ENCODE data around the gene POLR3E.

POLR3E gene

DNA sequence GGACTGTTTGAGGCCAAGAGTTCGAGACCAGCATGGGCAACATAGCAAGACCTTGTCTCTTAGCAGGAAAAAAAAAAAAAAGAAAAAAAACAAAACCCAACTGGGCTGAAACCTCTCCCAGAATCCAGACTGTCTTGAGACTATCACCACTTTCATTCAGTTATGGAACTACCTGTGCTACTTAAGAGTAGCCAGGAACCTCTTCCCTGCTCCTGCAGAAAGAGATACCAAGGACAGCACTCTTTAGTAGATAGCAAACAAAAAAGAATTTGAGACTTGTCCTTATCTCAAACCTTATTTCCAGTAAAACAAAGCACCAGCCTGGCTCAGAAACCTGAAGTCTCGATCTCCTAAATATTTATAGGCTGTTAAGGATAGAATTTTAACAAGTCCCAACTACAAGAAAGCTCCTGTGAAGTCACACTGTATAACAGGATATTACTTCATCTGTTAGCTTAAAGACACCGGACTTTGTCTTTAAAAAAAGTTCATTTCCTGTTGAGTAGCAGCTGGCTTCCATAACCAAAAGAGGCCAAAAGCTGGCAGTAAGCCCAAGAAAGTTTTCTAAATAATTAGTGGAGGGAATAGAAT lies 72.1 kb downstream of the POLR3E start:
- FAIRE-seq: no peak

DNA sequence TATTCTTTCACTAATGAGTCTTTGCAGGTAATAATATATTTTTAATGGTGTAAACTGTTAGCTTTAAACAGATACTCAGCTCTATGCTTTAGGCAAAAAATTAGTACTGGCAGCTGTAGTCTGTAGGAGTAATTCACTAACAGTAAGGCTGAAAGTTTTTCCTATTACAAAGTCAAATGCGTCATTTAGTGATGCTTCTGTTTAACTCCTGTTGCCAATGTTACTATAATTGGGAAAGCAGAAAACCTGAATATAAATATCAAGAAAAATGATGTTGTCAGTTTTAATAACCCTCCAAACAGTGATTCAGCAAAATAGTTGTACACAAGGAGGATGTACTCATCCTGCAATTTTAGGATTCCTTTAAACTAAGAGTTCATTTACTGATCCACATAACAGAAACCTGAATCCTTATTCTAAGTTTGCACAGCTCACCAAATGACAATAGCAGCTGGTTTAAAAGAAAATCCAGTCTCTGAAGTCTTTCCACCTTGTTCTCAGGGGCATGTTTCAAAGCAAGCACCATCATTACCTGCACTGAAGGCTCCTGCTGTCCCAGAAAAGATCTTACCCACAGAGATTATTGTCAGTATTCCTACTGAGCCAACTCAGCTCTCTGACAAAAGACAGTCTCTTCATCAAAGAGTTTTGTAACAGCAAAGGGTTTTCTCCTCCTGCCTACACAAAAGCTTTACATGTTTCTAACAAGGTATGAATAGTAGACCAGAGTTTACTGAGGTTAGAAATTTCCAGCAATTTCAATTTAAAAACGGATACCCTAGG lies 73.0 kb downstream of the POLR3E start:
- no peak for FAIRE-seq

DNA sequence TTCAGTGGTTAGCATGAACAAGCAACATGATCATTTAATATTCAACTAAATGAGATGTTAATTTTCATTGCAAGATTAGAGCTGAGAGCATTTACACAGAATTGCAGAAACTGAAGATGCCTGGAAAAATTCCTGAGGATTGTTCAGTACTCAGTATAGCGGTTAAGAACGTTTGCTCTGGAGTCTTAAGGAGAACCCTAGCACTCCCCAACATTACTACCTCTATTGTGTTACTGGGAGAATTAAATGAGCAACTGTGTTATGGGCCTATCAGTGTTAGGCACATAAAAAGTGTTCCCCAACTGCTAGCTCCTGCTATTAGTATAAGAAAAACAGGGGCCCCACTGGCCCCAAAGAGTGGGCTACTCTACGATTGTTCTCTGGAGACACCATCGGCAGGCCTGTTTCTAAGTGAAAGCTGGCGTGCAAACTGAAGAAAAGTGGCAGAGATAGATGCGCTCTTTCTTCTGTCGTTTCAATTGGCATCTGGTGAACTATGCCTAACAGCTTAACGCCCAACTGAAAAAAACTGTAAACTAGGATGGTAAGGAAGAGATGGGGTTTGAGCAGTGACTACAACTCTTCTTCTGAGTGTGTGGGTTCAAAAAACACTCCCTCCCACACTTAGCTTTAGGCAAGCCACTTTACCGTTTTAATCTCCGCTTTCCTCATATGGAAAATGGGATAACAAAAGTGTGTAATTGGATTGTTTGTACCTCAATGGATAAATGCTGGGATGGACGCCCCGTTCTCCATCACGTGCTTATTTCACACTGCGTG lies 75.9 kb downstream of the POLR3E start:
- FAIRE-seq: no peak

DNA sequence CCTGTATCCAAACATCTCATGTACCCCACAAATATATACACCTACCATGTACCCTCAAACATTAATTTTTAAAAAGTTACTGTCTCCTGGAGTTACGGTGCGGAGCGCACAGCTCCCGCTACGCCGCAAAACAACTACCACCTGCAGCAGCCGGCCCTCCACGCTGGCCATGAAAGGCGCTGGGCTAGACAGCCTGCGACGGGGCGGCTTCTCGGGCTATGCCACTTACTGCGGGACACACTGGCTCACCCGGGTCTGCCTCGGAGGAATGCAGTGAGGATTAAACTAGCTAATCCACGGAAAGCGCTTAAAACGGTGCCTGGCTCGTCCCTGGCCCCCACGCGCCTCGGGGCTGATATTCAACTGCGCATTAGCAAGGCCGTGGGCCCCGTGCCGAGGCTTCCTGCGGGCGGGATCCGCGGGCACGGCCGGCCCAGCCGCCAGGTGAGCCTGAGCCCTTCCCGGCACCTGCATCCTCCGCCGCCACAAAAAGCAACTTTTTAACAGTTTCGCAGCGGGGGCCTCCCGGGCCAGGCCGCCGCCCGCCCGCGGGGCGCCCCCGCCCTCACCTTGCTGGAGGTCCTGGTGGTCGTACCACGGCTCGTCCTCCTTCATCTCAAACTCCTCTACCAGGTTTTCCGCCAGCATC lies 76.6 kb downstream of the POLR3E start:
- FAIRE-seq: no peak

DNA sequence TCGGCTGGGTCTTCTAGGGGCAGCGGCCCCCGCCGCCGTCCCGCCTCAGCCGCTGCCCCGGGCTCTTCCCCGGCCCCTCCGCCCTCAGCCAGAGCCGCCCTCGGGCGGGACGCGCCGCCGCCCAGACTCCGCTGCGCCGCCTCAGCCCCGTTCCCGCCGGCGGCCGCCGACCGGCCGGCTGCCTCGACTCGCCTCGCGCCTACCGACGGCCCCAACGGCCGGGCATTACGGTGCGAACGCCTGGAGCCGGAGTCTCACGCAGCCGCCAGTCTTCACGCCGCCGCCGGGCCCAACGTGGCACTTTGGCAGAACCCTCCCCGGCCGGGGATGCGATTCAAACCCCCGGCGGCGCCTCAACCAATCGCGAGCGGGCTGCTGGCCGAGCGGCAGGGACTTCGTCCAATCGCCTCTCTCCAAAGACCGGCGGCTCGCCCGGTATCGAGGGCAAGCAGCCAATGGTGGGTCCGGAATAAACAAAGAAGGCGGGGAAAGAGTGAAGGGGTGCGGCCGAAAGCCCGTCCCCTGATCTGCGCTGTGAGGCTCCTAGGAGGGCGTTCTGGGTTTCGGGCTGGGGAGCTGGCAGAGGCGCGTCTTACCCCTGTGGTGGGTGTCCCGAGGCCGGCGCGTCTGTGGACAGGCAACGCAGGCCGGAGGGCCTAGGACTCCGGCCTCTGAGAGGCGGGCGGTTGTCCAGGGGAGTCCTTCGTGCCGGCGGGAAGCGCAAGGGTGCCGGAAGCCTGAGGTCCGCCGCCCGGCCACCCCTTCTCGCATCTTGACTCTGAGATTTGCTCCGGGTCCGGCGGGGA lies 77.3 kb downstream of the POLR3E start, which contains the start of gene CDR2:
Gene CDR2, minus strand, starts transcription at position 309 of the 806 bp plus-strand sequence. CDS start 310 bp downstream, outside the sequence.
- FAIRE-seq: peak; percentile 69

DNA sequence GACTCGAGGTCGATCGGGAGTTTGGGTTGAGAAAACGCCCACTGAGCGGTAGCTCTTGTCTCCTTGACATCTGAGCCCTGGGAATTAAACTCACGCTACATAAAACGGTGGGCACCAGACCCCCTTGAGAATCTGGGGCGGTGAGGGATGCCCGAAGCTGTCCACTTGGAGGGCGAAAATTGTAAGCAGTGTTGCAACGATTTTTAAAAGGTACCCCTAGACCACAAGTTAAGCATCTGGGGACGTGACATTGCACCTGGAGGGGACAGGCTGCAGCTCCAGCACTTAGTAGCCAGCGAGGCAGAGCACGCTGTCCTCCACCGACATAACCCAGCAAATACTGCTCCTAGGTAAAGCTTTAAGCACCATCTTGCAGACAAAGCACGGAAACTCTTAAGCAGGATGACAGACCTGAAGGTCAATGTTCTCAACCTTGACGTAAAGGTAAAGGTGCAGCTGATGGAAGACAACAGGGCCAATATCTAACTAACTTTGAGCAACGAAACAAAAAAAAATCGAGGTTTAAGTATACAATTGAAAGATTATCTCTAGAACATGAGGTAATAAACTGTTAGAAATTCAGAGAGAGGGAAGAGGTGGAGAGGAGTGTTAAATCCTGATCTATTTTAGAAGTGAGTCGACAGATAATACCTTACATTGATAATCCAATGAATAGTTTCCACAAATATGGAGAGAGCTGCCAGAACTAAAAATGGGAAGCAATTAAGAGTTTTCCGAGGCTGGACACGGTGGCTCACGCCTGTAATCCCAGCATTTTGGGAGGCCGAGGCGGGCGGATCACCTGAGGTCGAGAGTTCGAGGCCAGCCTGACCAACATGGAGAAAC lies 78.1 kb downstream of the POLR3E start:
- no peak for FAIRE-seq

DNA sequence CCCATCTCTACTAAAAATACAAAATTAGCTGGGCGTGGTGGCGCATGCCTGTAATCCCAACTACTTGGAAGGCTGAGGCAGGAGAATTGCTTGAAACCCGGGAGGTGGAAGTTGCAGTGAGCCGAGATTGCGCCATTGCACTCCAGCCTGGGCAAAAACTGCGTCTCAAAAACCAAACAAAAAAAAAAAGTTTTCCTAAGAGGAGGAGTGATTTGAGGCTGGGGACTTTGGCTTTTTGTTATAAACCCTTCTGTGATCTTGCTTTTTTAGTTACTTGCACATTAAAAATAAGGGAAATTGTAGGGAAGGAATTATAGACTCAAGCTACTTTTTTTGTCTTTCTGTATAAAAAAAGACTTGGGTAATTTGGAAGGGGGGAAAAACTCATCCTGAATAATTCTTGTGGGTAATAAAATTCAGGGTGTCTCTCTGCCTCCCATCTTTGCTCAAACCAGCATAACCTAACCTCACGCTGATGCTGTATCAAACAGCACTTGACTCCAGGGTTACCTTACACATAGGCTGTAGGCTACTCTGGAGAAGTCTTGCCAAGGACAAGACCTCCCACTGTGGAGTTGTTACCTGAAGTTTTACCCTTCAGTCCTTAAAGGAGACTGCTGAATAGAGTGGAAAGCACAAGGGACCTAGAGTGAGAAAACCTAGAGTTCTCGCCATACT lies 78.9 kb downstream of the POLR3E start:
- FAIRE-seq: no peak

DNA sequence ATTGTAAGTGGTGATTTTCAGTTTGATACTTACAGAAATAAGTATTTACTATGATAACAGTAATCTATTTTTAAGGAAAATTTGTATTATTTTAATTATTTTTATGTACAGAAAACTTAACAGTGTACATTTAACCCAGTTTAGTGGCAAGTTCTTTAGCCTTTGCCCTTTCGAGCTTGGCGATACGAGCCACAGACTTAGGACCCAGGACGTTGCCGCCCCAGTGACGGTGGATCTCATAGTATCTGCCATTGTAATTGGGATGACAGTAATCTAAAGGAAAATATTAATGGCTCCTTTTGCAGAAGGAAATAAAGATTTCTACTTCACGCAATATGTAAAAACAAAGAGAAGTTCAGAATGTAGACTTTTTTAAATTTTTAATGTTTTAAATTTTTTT lies 82.4 kb downstream of the POLR3E start:
- no peak for FAIRE-seq

DNA sequence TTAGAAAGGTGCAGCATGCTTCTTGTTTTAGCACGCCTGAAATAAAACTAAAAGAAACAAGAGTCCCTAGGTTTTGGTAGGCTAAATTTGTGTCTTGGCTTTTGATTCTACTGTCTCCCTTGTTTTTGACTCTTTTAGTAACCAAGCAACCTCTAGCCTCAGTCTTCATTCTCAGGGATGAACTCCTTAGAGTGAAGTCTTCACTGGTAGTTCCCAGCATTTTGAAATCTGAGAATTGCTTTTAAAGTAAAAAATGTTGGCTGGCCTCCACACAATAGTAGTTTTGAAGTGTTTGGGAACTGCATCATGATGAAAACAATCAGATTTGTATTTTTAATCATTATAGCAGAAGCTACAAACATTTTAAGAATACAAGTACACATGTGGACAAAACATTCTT lies 83.3 kb downstream of the POLR3E start:
- no peak for FAIRE-seq

DNA sequence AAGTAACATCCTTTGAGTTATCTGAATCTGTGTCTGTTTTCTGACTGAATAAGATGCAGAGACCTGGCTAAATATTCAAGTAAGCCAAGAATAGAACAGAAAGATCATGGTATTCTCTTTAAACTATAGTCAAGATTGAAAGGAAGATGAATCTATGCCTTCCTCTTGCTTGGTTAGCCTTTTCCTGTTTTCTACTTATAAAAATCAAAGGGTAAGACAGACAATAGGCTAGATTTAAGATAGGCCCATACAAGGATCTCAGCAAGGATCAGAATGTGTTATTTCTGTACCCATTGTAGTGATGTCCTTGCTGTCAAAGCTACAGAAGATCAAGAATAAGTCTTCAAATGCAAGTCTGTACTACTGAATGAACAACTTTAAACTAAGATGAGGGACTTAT lies 84.2 kb downstream of the POLR3E start:
- no peak for FAIRE-seq

DNA sequence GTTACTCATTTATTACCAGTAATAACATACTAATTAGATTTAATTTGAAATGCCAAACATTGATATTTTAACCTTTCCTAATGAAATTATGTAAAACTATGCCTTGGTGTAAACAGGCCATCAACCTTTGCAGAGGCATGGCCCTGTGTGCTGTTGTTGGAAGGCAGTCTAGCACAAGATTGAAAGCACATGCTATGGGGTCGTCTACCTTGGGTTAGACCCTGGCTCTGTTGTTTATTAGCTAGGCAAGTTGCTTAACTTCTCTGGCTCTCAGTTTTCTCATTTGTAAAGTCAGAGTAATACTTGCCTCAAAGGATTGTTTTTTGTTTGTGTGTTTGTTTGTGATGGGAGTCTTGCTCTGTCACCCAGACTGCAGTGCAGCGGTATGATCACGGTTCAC lies 86.6 kb downstream of the POLR3E start:
- no peak for FAIRE-seq
